ENCODE measurements around the gene PRDM16. TPM values are rescaled to one million over a fixed set of nuclear protein-coding genes. Genes with fewer than 3 reads are reported as not detected.

PRDM16 gene
- total and polyA plus RNA-seq, 2 of the 8 experiments (the other 6 are each of a cell fraction or from before 2014, with no cell fraction given): 0.39 to 0.43 TPM

- TF ChIP-seq SP1 (IDR thresholded peaks at IDR 0.05; ENCODE audit: low read depth, low read length): no peak
- peak; percentile 9; the same call in 1 of the 2 replicates for TF ChIP-seq GABPA (IDR thresholded peaks at IDR 0.05; ENCODE audit: borderline replicate concordance, insufficient read depth, low read length)
Measured at GRCh38 chr1:3227351-3227704, 158.3 kb downstream of the PRDM16 start.

More at GRCh38 chr1:3227351-3227704, 158.3 kb downstream of the PRDM16 start:
- H3K27me3 ChIP-seq (replicated peaks in 1 of 4; ENCODE audit: control insufficient read depth in 3 of 4, extremely low read depth in 1 of 4, insufficient read depth in 3 of 4, low read length in 3 of 4): no peaks in the 10 kb centered on the region; a peak in 1 of 7 replicates
- DNase-seq (ENCODE audit: low read depth in 1 of 2, low spot score in 2 of 2) (no peak), FAIRE-seq (no peak)
- no peak overlapping the region for H3K56ac ChIP-seq (replicated peaks; ENCODE audit: insufficient read length, low read depth, low read length)
- H3K4ac ChIP-seq (replicated peaks; ENCODE audit: insufficient read length, low read depth, low read length): no peak overlapping the region
- no peak overlapping the region for H2BK120ac ChIP-seq (replicated peaks; ENCODE audit: low read depth, low read length)
- no peak overlapping the region for H2BK15ac ChIP-seq (ENCODE audit: low read length)
- no peak overlapping the region for H3K18ac ChIP-seq (ENCODE audit: extremely low read depth, low read length)
- no peak overlapping the region for H3K23ac ChIP-seq (ENCODE audit: insufficient read length)
- H3K23me2 ChIP-seq (ENCODE audit: low read depth, low read length): no peaks in the 10 kb centered on the region
- H3K14ac ChIP-seq (ENCODE audit: insufficient read length): no peak overlapping the region
- peaks cover 0 to 2% (median 2%) of the 10 kb centered on the region in 4 experiments; a peak in 4 of 7 replicates for H3K4me1 ChIP-seq (replicated peaks in 1 of 4; ENCODE audit: control insufficient read depth in 3 of 4, insufficient read depth in 4 of 4, low read length in 3 of 4)
- H2BK12ac ChIP-seq (ENCODE audit: low read depth, low read length): no peak overlapping the region
- ChIA-PET POLR2A (ENCODE audit: partially characterized antibody) (no interaction called here), CTCF (ENCODE audit: partially characterized antibody) (interaction anchor here (1.0 to 1.3 kb wide), 3 partner anchors 9 to 74 kb away, joined by 3 to 4 read pairs (median 4); no protein-coding TSS in a partner anchor)
- no peak overlapping the region for H2AFZ ChIP-seq (ENCODE audit: low read length)
- no peak overlapping the region for H4K8ac ChIP-seq (ENCODE audit: extremely low read depth, insufficient read depth, low read length)
- H2BK5ac ChIP-seq (ENCODE audit: low read depth, low read length): no peak overlapping the region
- H3K27ac ChIP-seq (ENCODE audit: low read depth, low read length): no peak overlapping the region
- H4K20me1 ChIP-seq (replicated peaks in 1 of 2; ENCODE audit: control insufficient read depth in 1 of 2, insufficient read depth in 2 of 2, low read length in 2 of 2): no peaks in the 10 kb centered on the region
- H2AK5ac ChIP-seq (ENCODE audit: low read depth, low read length): no peak overlapping the region
- H4K91ac ChIP-seq (replicated peaks; ENCODE audit: insufficient read length, low read length): no peak overlapping the region
- no peak overlapping the region for H3K9ac ChIP-seq (replicated peaks in 1 of 4; ENCODE audit: extremely low read depth in 1 of 4, low read depth in 3 of 4, low read length in 3 of 4)
- no peak overlapping the region for H3K4me3 ChIP-seq (ENCODE audit: extremely low read depth in 1 of 4, insufficient read depth in 2 of 4, low read depth in 3 of 4, low read length in 4 of 4)
- no peaks in the 10 kb centered on the region for H3K79me2 ChIP-seq (ENCODE audit: control insufficient read depth in 1 of 2, insufficient read depth in 2 of 2, low read length in 2 of 2)
- H3K4me2 ChIP-seq (ENCODE audit: insufficient read depth in 1 of 2, low read depth in 2 of 2, low read length in 2 of 2): no peak overlapping the region
- H2BK20ac ChIP-seq (ENCODE audit: low read length): no peak overlapping the region
- H3K9me3 ChIP-seq (ENCODE audit: insufficient read depth in 2 of 2, low read depth in 1 of 2, low read length in 1 of 2): no peaks in the 10 kb centered on the region
- no peaks in the 10 kb centered on the region for H3K79me1 ChIP-seq (ENCODE audit: low read depth, low read length)
- no peak overlapping the region for H4K5ac ChIP-seq (ENCODE audit: insufficient read length, low read depth, low read length)
- 87% methylated on average over 17 of the region's 17 CpGs; no CpG with 5 or more reads in 1 of the 2 experiments for WGBS, 2 experiments (ENCODE audit: extremely low coverage in 1 of 2, insufficient coverage in 1 of 2, insufficient read length in 1 of 2, insufficient replicate concordance in 2 of 2, low coverage in 1 of 2, low lambda C conversion rate in 2 of 2, missing lambda C conversion rate in 1 of 2)
- no peaks in the 10 kb centered on the region for H3K36me3 ChIP-seq (ENCODE audit: control insufficient read depth in 2 of 4, insufficient read depth in 4 of 4, low read length in 3 of 4)

Measured in H1 (cell line).